HG03280 (cell line): Measurements from ENCODE around the gene ZC3H13.

Source experiments
- ATAC-seq: cut with Tn5 transposase; IDR thresholded peaks from one replicate; pipeline ENCODE4 v1.9.1; 2021; ENCODE audit warnings: mild to moderate bottlenecking, moderate library complexity; ENCODE audit not compliant: unreplicated experiment

Gene ZC3H13

DNA sequence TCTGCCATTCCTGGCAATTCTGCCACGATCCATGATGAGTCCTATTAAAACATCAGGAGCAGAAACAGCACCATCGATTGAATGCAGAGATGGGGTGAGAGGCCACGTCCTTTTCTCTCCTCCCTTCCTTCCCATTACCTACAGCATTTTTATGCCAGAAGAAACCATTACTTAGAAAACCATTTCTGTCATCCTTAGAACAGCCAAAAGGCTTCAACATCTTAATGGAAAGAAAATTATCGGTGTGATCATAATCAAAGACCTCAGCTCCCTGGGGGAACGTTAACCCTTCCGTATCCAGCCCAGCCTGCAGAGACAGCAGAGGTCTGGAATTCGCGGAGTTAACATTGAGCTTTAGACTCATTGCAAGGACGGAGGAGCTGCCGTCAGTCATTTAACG is 145.0 kb downstream of the ZC3H13 start:
- no peak for ATAC-seq
